Activated CD4-positive, alpha-beta T cell treated with anti-CD3 and anti-CD28 coated beads for 36 hours (primary cell): ENCODE data around the gene PCCA. TPM values are rescaled to one million over a fixed set of nuclear protein-coding genes. Genes with fewer than 3 reads are reported as not detected.

ENCODE experiments used
- ATAC-seq: fragments of 200-7000 bp; cut with Tn5 transposase; one replicate; pipeline ENCODE4 v1.10.0; 2021; ENCODE audit warnings: mild to moderate bottlenecking, moderate library complexity
- CTCF ChIA-PET: fragments of 350-600 bp; sonication (Branson Sonifier 250); formaldehyde crosslinking; loops from one replicate; lab custom pipeline; 2021; ENCODE audit warnings: antibody characterized with exemption; lab: Charles Lee
- POLR2A ChIA-PET: fragments of 350-600 bp; sonication (Branson Sonifier 250); formaldehyde crosslinking; loops from one replicate; lab custom pipeline; 2021; ENCODE audit warnings: antibody characterized with exemption, inconsistent platforms; lab: Charles Lee
- DNase-seq: peaks from one replicate; pipeline ENCODE4 v3.0.0-alpha.2; 2020
- H3K27ac Mint-ChIP-seq: one replicate; pipeline ENCODE4 v1.8.0; 2021; ENCODE audit warnings: mixed read lengths
- H3K27me3 Mint-ChIP-seq: one replicate; pipeline ENCODE4 v1.8.0; 2021; ENCODE audit warnings: mixed read lengths
- H3K36me3 Mint-ChIP-seq: one replicate; pipeline ENCODE4 v1.8.0; 2021; ENCODE audit warnings: low read depth, mixed read lengths
- H3K4me1 Mint-ChIP-seq: one replicate; pipeline ENCODE4 v1.8.0; 2021; ENCODE audit warnings: mixed read lengths
- H3K4me3 Mint-ChIP-seq: one replicate; pipeline ENCODE4 v1.8.0; 2021; ENCODE audit warnings: mild to moderate bottlenecking, moderate library complexity, mixed read lengths
- H3K9me3 Mint-ChIP-seq: one replicate; pipeline ENCODE4 v1.8.0; 2021; ENCODE audit warnings: low read depth, mixed read lengths
- intact Hi-C, 2 experiments: fragments of 100-400 bp; cut with DNase I in 1 of 2; cut with micrococcal nuclease in 1 of 2; formaldehyde crosslinking; loops; one replicate each; pipeline versions ENCODE4 v1.14.2 to v1.15.1; 2022 to 2024; cut with DNase I, micrococcal nuclease
- total RNA-seq, 2 experiments: library from RNA; stranded (reverse); gene quantifications; one replicate each; pipeline ENCODE4 v1.2.3, GENCODE V29; 2021

PCCA gene
- total RNA-seq, 2 experiments from 2014 or later = 5.8 to 7.3 TPM

GRCh38 chr13:100506600-100507422 is 417.9 kb downstream of the PCCA start:
- Mint-ChIP-seq H3K36me3 (no peaks in the 10 kb centered on the region), H3K27ac (no peak overlapping the region), H3K27me3 (peaks cover 15% of the 10 kb centered on the region), H3K4me3 (peak overlapping the region; percentile 52), H3K4me1 (peaks cover 20% of the 10 kb centered on the region), H3K9me3 (no peaks in the 10 kb centered on the region)
- DNase-seq = no peak
- intact Hi-C loops = loop anchor here (1.0 to 5.0 kb wide), 3 partner anchors 113 to 375 kb away; no protein-coding TSS in a partner anchor
- CTCF ChIA-PET = interaction anchor here (0.6 to 1.1 kb wide), 2 partner anchors 59 to 136 kb away, joined by 3 to 4 read pairs; no protein-coding TSS in a partner anchor
- POLR2A ChIA-PET = no interaction called here
- ATAC-seq = peak; percentile 68

- Mint-ChIP-seq H3K27ac (no peak overlapping the region), H3K4me3 (no peak overlapping the region), H3K36me3 (no peaks in the 10 kb centered on the region), H3K27me3 (peaks cover 11% of the 10 kb centered on the region), H3K4me1 (peaks cover 20% of the 10 kb centered on the region), H3K9me3 (no peaks in the 10 kb centered on the region)
- DNase-seq (no peak), ATAC-seq (no peak)
- ChIA-PET POLR2A (no interaction called here), CTCF (interaction anchor here (1.2 kb wide), 1 partner anchor 980 kb away, joined by 3 read pairs; no protein-coding TSS in a partner anchor)
- intact Hi-C loops = loop anchor here in 1 of 2 experiments (5.0 kb wide), 1 partner anchor 376 kb away; no protein-coding TSS in a partner anchor
Measured at GRCh38 chr13:100508455-100508854, 419.6 kb downstream of the PCCA start.

GRCh38 chr13:100508996-100509395 is 420.1 kb downstream of the PCCA start:
- H3K36me3 Mint-ChIP-seq = no peaks in the 10 kb centered on the region
- H3K9me3 Mint-ChIP-seq = no peaks in the 10 kb centered on the region
- no peak overlapping the region for H3K4me3 Mint-ChIP-seq
- ATAC-seq = no peak
- ChIA-PET CTCF (interaction anchor here (1.1 to 1.2 kb wide), 2 partner anchors 592 to 980 kb away, joined by 3 read pairs; no protein-coding TSS in a partner anchor), POLR2A (no interaction called here)
- intact Hi-C loops = loop anchor here in 1 of 2 experiments (5.0 kb wide), 1 partner anchor 377 kb away; no protein-coding TSS in a partner anchor
- peaks cover 11% of the 10 kb centered on the region for H3K27me3 Mint-ChIP-seq
- DNase-seq = no peak
- no peak overlapping the region for H3K27ac Mint-ChIP-seq
- H3K4me1 Mint-ChIP-seq = peaks cover 20% of the 10 kb centered on the region

- no peak overlapping the region for H3K27ac Mint-ChIP-seq
- H3K4me1 Mint-ChIP-seq = peaks cover 20% of the 10 kb centered on the region
- CTCF ChIA-PET = interaction anchor here (0.8 to 1.0 kb wide), 2 partner anchors 32 to 592 kb away, joined by 3 to 4 read pairs; no protein-coding TSS in a partner anchor
- H3K4me3 Mint-ChIP-seq = no peak overlapping the region
- POLR2A ChIA-PET = interaction anchor here (0.5 kb wide), 1 partner anchor 773 kb away, joined by 3 read pairs; no protein-coding TSS in a partner anchor
- DNase-seq (no peak), ATAC-seq (no peak)
- no peaks in the 10 kb centered on the region for H3K9me3 Mint-ChIP-seq
- intact Hi-C loops = loop anchor here (5.0 to 10.0 kb wide), 3 partner anchors 518 to 1068 kb away; partner anchors contain the start of gene ZIC2 (in 1 of the 2)
- peaks cover 6% of the 10 kb centered on the region for H3K27me3 Mint-ChIP-seq
- H3K36me3 Mint-ChIP-seq = no peaks in the 10 kb centered on the region
Measured at GRCh38 chr13:100510208-100510957, 421.5 kb downstream of the PCCA start.

- H3K4me1 Mint-ChIP-seq = peaks cover 13% of the 10 kb centered on the region
- no peaks in the 10 kb centered on the region for H3K9me3 Mint-ChIP-seq
- ATAC-seq (no peak), DNase-seq (no peak)
- ChIA-PET POLR2A (no interaction called here), CTCF (interaction anchor here (0.7 kb wide), 1 partner anchor 281 kb away, joined by 3 read pairs; no protein-coding TSS in a partner anchor)
- H3K36me3 Mint-ChIP-seq = no peaks in the 10 kb centered on the region
- H3K27ac Mint-ChIP-seq = no peak overlapping the region
- intact Hi-C loops = loop anchor here (5.0 to 10.0 kb wide), 3 partner anchors 519 to 1069 kb away; partner anchors contain the start of gene ZIC2 (in 1 of the 2)
- H3K4me3 Mint-ChIP-seq = no peak overlapping the region
- peaks cover 5% of the 10 kb centered on the region for H3K27me3 Mint-ChIP-seq
Measured at GRCh38 chr13:100511466-100511865, 422.6 kb downstream of the PCCA start.

GRCh38 chr13:100512422-100512821 is 423.5 kb downstream of the PCCA start:
- Mint-ChIP-seq H3K36me3 (no peaks in the 10 kb centered on the region), H3K27ac (no peak overlapping the region), H3K9me3 (no peaks in the 10 kb centered on the region), H3K4me3 (no peak overlapping the region), H3K27me3 (peaks cover 5% of the 10 kb centered on the region), H3K4me1 (peaks cover 6% of the 10 kb centered on the region)
- DNase-seq = no peak
- POLR2A ChIA-PET = interaction anchor here (0.6 kb wide), 1 partner anchor 857 kb away, joined by 4 read pairs; no protein-coding TSS in a partner anchor
- ATAC-seq = no peak
- CTCF ChIA-PET = interaction anchor here (0.7 to 1.6 kb wide), 2 partner anchors 279 to 612 kb away, joined by 3 to 4 read pairs; no protein-coding TSS in a partner anchor
- intact Hi-C loops = loop anchor here (5.0 to 10.0 kb wide), 3 partner anchors 520 to 1070 kb away; partner anchors contain the start of gene ZIC2 (in 1 of the 2)

- POLR2A ChIA-PET = no interaction called here
- intact Hi-C loops = loop anchor here (5.0 to 10.0 kb wide), 3 partner anchors 521 to 1071 kb away; partner anchors contain the start of gene ZIC2 (in 1 of the 2)
Measured at GRCh38 chr13:100513171-100513570, 424.3 kb downstream of the PCCA start.

GRCh38 chr13:100513987-100514670 is 425.2 kb downstream of the PCCA start:
- ChIA-PET POLR2A (no interaction called here), CTCF (interaction anchor here (0.5 to 3.1 kb wide), 19 partner anchors 10 to 858 kb away, joined by 3 to 22 read pairs (median 4); no protein-coding TSS in a partner anchor)
- peaks cover 10% of the 10 kb centered on the region for H3K4me1 Mint-ChIP-seq

More at GRCh38 chr13:100513171-100513570, 424.3 kb downstream of the PCCA start:
- Mint-ChIP-seq H3K27me3 (peaks cover 5% of the 10 kb centered on the region), H3K9me3 (no peaks in the 10 kb centered on the region), H3K4me3 (no peak overlapping the region), H3K27ac (no peak overlapping the region), H3K4me1 (peaks cover 9% of the 10 kb centered on the region), H3K36me3 (no peaks in the 10 kb centered on the region)
- CTCF ChIA-PET = interaction anchor here (1.2 to 3.1 kb wide), 3 partner anchors 280 to 857 kb away, joined by 3 to 19 read pairs (median 4); no protein-coding TSS in a partner anchor
- ATAC-seq = no peak
- no peak for DNase-seq

GRCh38 chr13:100514788-100515409 is 426.0 kb downstream of the PCCA start:
- Mint-ChIP-seq H3K4me3 (no peak overlapping the region), H3K9me3 (no peaks in the 10 kb centered on the region), H3K4me1 (peaks cover 10% of the 10 kb centered on the region), H3K36me3 (no peaks in the 10 kb centered on the region), H3K27me3 (peaks cover 2% of the 10 kb centered on the region), H3K27ac (no peak overlapping the region)
- POLR2A ChIA-PET = no interaction called here
- CTCF ChIA-PET = interaction anchor here (0.5 to 3.1 kb wide), 33 partner anchors 9 to 858 kb away, joined by 3 to 22 read pairs (median 3); partner anchors contain the start of gene PCCA
- ATAC-seq = peak; percentile 94
- DNase-seq = peak; percentile 86
- intact Hi-C loops = loop anchor here (1.0 to 10.0 kb wide), 7 partner anchors 280 to 1073 kb away; partner anchors contain the start of gene ZIC2 (in 1 of the 2)

More at GRCh38 chr13:100513987-100514670, 425.2 kb downstream of the PCCA start:
- Mint-ChIP-seq H3K36me3 (no peaks in the 10 kb centered on the region), H3K9me3 (no peaks in the 10 kb centered on the region), H3K27me3 (peaks cover 4% of the 10 kb centered on the region), H3K27ac (no peak overlapping the region), H3K4me3 (no peak overlapping the region)
- intact Hi-C loops = loop anchor here (1.0 to 10.0 kb wide), 7 partner anchors 279 to 1072 kb away; partner anchors contain the start of gene ZIC2 (in 1 of the 2)
- DNase-seq = no peak
- ATAC-seq = no peak
